HCT116 (cell line): ENCODE measurements around the gene P2RX5. TPM values are rescaled to one million over a fixed set of nuclear protein-coding genes. Genes with fewer than 3 reads are reported as not detected.

ENCODE experiments used
- ATAC-seq: fragments of 200-7000 bp; cut with Tn5 transposase; 2 replicates; pipeline ENCODE4 v1.9.1; 2020; ENCODE audit warnings: mild to moderate bottlenecking, moderate library complexity
- BruUV-seq: library from RNA; stranded (reverse); fragments of 400-500 nt; replicated peaks from 2 replicates; lab custom pipeline; 2021; lab: Mats Ljungman, UMichigan
- CTCF ChIA-PET: fragments of 300-600 bp; sonication (Branson Sonifier 250); formaldehyde crosslinking; loops from one replicate; lab custom pipeline; 2021; ENCODE audit warnings: antibody characterized with exemption; lab: Charles Lee
- POLR2A ChIA-PET: fragments of 300-600, 350-600 bp; sonication (Branson Sonifier 250); formaldehyde crosslinking; loops from one replicate; lab custom pipeline; 2021; ENCODE audit warnings: antibody characterized with exemption; lab: Charles Lee
- RAD21 ChIA-PET, 2 experiments: fragments of 300-600 bp; sonication (Branson Sonifier 250); formaldehyde crosslinking; loops; one replicate each; lab custom pipeline; 2023; ENCODE audit warnings: low total read pairs in 2 of 2; ENCODE audit not compliant: uncharacterized antibody in 2 of 2, unreplicated experiment in 2 of 2, low non-redundant PET in 1 of 2; lab: Charles Lee
- DNase-seq: peaks from one replicate; pipeline ENCODE4 v3.0.0-alpha.2; 2010; ENCODE audit warnings: low read depth, low spot score
- H2AFZ ChIP-seq: fragments of 200-600 bp; shearing (Covaris generic), sonication (generic); 2 replicates; pipeline ENCODE4 v1.6.1; 2017; ENCODE audit warnings: low read depth, mixed run types, mixed read lengths, antibody characterized with exemption, low read length; ENCODE audit not compliant: poor library complexity, severe bottlenecking
- H3K27ac ChIP-seq: 2 replicates; pipeline ENCODE4 v1.5.1; 2012; ENCODE audit warnings: low read depth, low read length
- H3K27me3 ChIP-seq: fragments of 200-600 bp; sonication (generic); 2 replicates; pipeline ENCODE4 v1.6.1; 2016; ENCODE audit warnings: mixed run types, low read length, mixed read lengths; ENCODE audit not compliant: insufficient read depth
- H3K36me3 ChIP-seq, 2 experiments: fragments of 200-500 bp in 1 of 2; fragments of 200-600 bp in 1 of 2; sonication (Bioruptor generic) in 1 of 2; sonication (generic) in 1 of 2; 2 replicates each; pipeline versions ENCODE4 v1.5.1 to v1.6.1; 2014 to 2016; ENCODE audit warnings: low read length in 2 of 2, inconsistent platforms in 1 of 2, mixed read lengths in 1 of 2, mixed run types in 1 of 2; ENCODE audit not compliant: insufficient read depth in 2 of 2, control insufficient read depth in 1 of 2
- H3K4me1 ChIP-seq, 2 experiments: fragments of 200-600 bp in 1 of 2; sonication (generic) in 1 of 2; 2 replicates each; pipeline versions ENCODE4 v1.5.1 to v1.6.1; 2012 to 2017; ENCODE audit warnings: low read length in 2 of 2, inconsistent platforms in 1 of 2, mild to moderate bottlenecking in 1 of 2, mixed read lengths in 1 of 2, mixed run types in 1 of 2, moderate library complexity in 1 of 2; ENCODE audit not compliant: insufficient read depth in 2 of 2, control insufficient read depth in 1 of 2
- H3K4me2 ChIP-seq: fragments of 200-600 bp; sonication (generic); 2 replicates; pipeline ENCODE4 v1.6.1; 2017; ENCODE audit warnings: mixed run types, low read length, mixed read lengths
- H3K4me3 ChIP-seq, 2 experiments: fragments of 200-600 bp in 1 of 2; sonication (generic) in 1 of 2; replicated peaks in 1 of 2; 2 replicates each; pipeline ENCODE4 v1.5.1; 2011 to 2016; ENCODE audit warnings: low read length in 2 of 2, control low read depth in 1 of 2, low read depth in 1 of 2, mild to moderate bottlenecking in 1 of 2, mixed read lengths in 1 of 2, mixed run types in 1 of 2
- H3K79me2 ChIP-seq: fragments of 200-600 bp; sonication (generic); 2 replicates; pipeline ENCODE4 v1.6.1; 2017; ENCODE audit warnings: mild to moderate bottlenecking, mixed run types, low read length, moderate library complexity, mixed read lengths; ENCODE audit not compliant: insufficient read depth
- H3K9ac ChIP-seq: fragments of 200-600 bp; sonication (generic); 2 replicates; pipeline ENCODE4 v1.6.1; 2016; ENCODE audit warnings: low read length, mixed read lengths
- H3K9me2 ChIP-seq: fragments of 200-600 bp; sonication (generic), shearing (Covaris generic); 2 replicates; pipeline ENCODE4 v1.6.1; 2017; ENCODE audit warnings: mixed run types, mild to moderate bottlenecking, moderate library complexity; ENCODE audit not compliant: insufficient read depth
- H3K9me3 ChIP-seq, 2 experiments: fragments of 200-500 bp in 1 of 2; fragments of 200-600 bp in 1 of 2; sonication (Bioruptor generic) in 1 of 2; sonication (generic) in 1 of 2; 2 replicates each; pipeline ENCODE4 v1.6.1; 2014 to 2017; ENCODE audit warnings: low read length in 2 of 2, mixed read lengths in 2 of 2, inconsistent platforms in 1 of 2, low read depth in 1 of 2, mild to moderate bottlenecking in 1 of 2, mixed run types in 1 of 2, moderate library complexity in 1 of 2; ENCODE audit not compliant: control insufficient read depth in 1 of 2, insufficient read depth in 1 of 2
- H4K20me1 ChIP-seq: fragments of 200-600 bp; sonication (generic), shearing (Covaris generic); 2 replicates; pipeline ENCODE4 v1.6.1; 2017; ENCODE audit warnings: mixed run types, mild to moderate bottlenecking, moderate library complexity; ENCODE audit not compliant: insufficient read depth
- ATF3 ChIP-seq: IDR thresholded peaks from 2 replicates; pipeline ENCODE4 v1.6.1; 2012
- CBX3 ChIP-seq: IDR thresholded peaks from 2 replicates; pipeline ENCODE4 v1.6.1; 2012; ENCODE audit warnings: low read depth
- CEBPB ChIP-seq: IDR thresholded peaks from 2 replicates; pipeline ENCODE4 v1.6.1; 2012; ENCODE audit warnings: low read depth
- CTCF ChIP-seq, 3 experiments: fragments of 200-600 bp in 1 of 3; sonication (generic) in 1 of 3; IDR thresholded peaks in 2 of 3; conservative IDR thresholded peaks in 1 of 3; 2 replicates each; pipeline ENCODE4 v1.5.1; 2012 to 2017; ENCODE audit warnings: low read depth in 2 of 3, low read length in 2 of 3, antibody characterized with exemption in 1 of 3, borderline replicate concordance in 1 of 3, control low read depth in 1 of 3, mild to moderate bottlenecking in 1 of 3, mixed read lengths in 1 of 3, mixed run types in 1 of 3, moderate library complexity in 1 of 3; ENCODE audit not compliant: insufficient read depth in 1 of 3
- EGR1 ChIP-seq: IDR thresholded peaks from 2 replicates; pipeline ENCODE4 v1.6.1; 2012; ENCODE audit warnings: low read depth
- EZH2 ChIP-seq: fragments of 200-600 bp; sonication (generic); IDR thresholded peaks from 2 replicates; pipeline ENCODE4 v1.6.1; 2017; ENCODE audit warnings: antibody characterized with exemption, mixed run types
- POLR2A ChIP-seq: IDR thresholded peaks from 2 replicates; pipeline ENCODE4 v1.7.0; 2011; ENCODE audit warnings: borderline replicate concordance; ENCODE audit not compliant: insufficient read depth, insufficient read length; ENCODE audit errors: extremely low read depth
- POLR2AphosphoS5 ChIP-seq: IDR thresholded peaks from 2 replicates; pipeline ENCODE4 v1.6.1; 2011; ENCODE audit warnings: mild to moderate bottlenecking, low read depth, low read length, moderate library complexity
- REST ChIP-seq: IDR thresholded peaks from 2 replicates; pipeline ENCODE4 v1.6.1; 2012; ENCODE audit warnings: low read depth
- SP1 ChIP-seq: IDR thresholded peaks from 2 replicates; pipeline ENCODE4 v1.6.1; 2012; ENCODE audit warnings: low read depth
- SRF ChIP-seq: IDR thresholded peaks from 2 replicates; pipeline ENCODE4 v1.6.1; 2012; ENCODE audit warnings: low read depth
- YY1 ChIP-seq: IDR thresholded peaks from 2 replicates; pipeline ENCODE4 v1.6.1; 2011; ENCODE audit warnings: low read length, low read depth, moderate library complexity, mild to moderate bottlenecking; ENCODE audit not compliant: insufficient replicate concordance; ENCODE audit errors: extremely low read depth
- ZNF274 ChIP-seq: fragments of 200-500 bp; sonication (Bioruptor generic); IDR thresholded peaks from 2 replicates; pipeline ENCODE4 v1.6.1; 2014; ENCODE audit warnings: mild to moderate bottlenecking, low read depth, low read length, inconsistent platforms
- intact Hi-C: fragments of 100-400 bp; cut with micrococcal nuclease; formaldehyde crosslinking; loops from 2 replicates; pipeline ENCODE4 v1.10.0; 2022
- total RNA-seq: library from RNA; stranded (reverse); gene quantifications from one replicate; pipeline ENCODE4 v1.2.1, GENCODE V29; 2021; ENCODE audit not compliant: unreplicated experiment
- TF ChIP-seq, protein P1 (sequence below): IDR thresholded peaks from 2 replicates; pipeline ENCODE4 v1.6.1; 2012
- TF ChIP-seq, protein P2 (sequence below): IDR thresholded peaks from 2 replicates; pipeline ENCODE4 v1.6.1; 2011; ENCODE audit warnings: mild to moderate bottlenecking, low read length, moderate library complexity; ENCODE audit not compliant: insufficient replicate concordance; ENCODE audit errors: extremely low read depth

Gene P2RX5
- total RNA-seq, 1 experiment from 2014 or later: 9.0 TPM

GRCh38 chr17:3641717-3642486 lies 54.1 kb downstream of the P2RX5 start:
- POLR2A ChIA-PET: no interaction called here
- H3K79me2 ChIP-seq: no peaks in the 10 kb centered on the region
- H3K4me1 ChIP-seq: peaks cover 0 to 4% of the 10 kb centered on the region in 2 experiments; a peak in 1 of 4 replicates
- no peak overlapping the region for H3K9ac ChIP-seq
- RAD21 ChIA-PET: no interaction called here
- no peaks in the 10 kb centered on the region for H3K9me2 ChIP-seq
- intact Hi-C loops: no loop called here
- no peak for ATAC-seq
- no peaks in the 10 kb centered on the region for H4K20me1 ChIP-seq
- H3K4me3 ChIP-seq: no peak overlapping the region
- H3K27ac ChIP-seq: no peak overlapping the region
- no peak for TF ChIP-seq EZH2
- TF ChIP-seq, protein P1, sequence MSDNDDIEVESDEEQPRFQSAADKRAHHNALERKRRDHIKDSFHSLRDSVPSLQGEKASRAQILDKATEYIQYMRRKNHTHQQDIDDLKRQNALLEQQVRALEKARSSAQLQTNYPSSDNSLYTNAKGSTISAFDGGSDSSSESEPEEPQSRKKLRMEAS: no peak
- TF ChIP-seq YY1: no peak
- no peak for TF ChIP-seq POLR2AphosphoS5
- no peak for TF ChIP-seq SP1
- no peak for TF ChIP-seq CBX3
- TF ChIP-seq, protein P2, sequence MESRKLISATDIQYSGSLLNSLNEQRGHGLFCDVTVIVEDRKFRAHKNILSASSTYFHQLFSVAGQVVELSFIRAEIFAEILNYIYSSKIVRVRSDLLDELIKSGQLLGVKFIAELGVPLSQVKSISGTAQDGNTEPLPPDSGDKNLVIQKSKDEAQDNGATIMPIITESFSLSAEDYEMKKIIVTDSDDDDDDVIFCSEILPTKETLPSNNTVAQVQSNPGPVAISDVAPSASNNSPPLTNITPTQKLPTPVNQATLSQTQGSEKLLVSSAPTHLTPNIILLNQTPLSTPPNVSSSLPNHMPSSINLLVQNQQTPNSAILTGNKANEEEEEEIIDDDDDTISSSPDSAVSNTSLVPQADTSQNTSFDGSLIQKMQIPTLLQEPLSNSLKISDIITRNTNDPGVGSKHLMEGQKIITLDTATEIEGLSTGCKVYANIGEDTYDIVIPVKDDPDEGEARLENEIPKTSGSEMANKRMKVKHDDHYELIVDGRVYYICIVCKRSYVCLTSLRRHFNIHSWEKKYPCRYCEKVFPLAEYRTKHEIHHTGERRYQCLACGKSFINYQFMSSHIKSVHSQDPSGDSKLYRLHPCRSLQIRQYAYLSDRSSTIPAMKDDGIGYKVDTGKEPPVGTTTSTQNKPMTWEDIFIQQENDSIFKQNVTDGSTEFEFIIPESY: no peak
- no peak for TF ChIP-seq REST
- no peak for TF ChIP-seq SRF
- no peak for TF ChIP-seq CEBPB
- TF ChIP-seq EGR1: no peak
- TF ChIP-seq ATF3: no peak
- no peak for TF ChIP-seq POLR2A
- TF ChIP-seq CTCF (IDR thresholded peaks at IDR 0.05 in 2 of 3, conservative IDR thresholded peaks at IDR 0.05 in 1 of 3; ENCODE audit: borderline replicate concordance in 1 of 3, insufficient read depth in 1 of 3, low read depth in 2 of 3, low read length in 2 of 3): no peak
- no peak for TF ChIP-seq ZNF274
- H3K9me3 ChIP-seq: no peaks in the 10 kb centered on the region
- CTCF ChIA-PET: no interaction called here
- no peak overlapping the region for H3K4me2 ChIP-seq
- no peak overlapping the region for H2AFZ ChIP-seq
- H3K36me3 ChIP-seq: no peaks in the 10 kb centered on the region
- BruUV-seq: no TSS peak
- H3K27me3 ChIP-seq: no peaks in the 10 kb centered on the region
- DNase-seq: no peak
